Nephron progenitor cell (in vitro differentiated cells): ENCODE results near the gene MORC1.
A peak's percentile ranks its signal among the peaks of the same experiment; 100 is the strongest.

Experiments used
- DNase-seq: peaks from one replicate; pipeline ENCODE4 v3.0.0; 2021
- H3K27ac Mint-ChIP-seq: 2 replicates; pipeline ENCODE4 v1.8.0; 2021; ENCODE audit warnings: mild to moderate bottlenecking, moderate library complexity, mixed read lengths
- H3K27me3 Mint-ChIP-seq: 2 replicates; pipeline ENCODE4 v1.8.0; 2021; ENCODE audit warnings: mild to moderate bottlenecking, low read depth, mixed read lengths; ENCODE audit not compliant: poor library complexity
- H3K36me3 Mint-ChIP-seq: 2 replicates; pipeline ENCODE4 v1.8.0; 2021; ENCODE audit warnings: low read depth, mixed read lengths
- H3K4me1 Mint-ChIP-seq: 2 replicates; pipeline ENCODE4 v1.8.0; 2021; ENCODE audit warnings: mixed read lengths
- H3K4me3 Mint-ChIP-seq: 2 replicates; pipeline ENCODE4 v1.8.0; 2021; ENCODE audit warnings: mild to moderate bottlenecking, moderate library complexity, mixed read lengths
- H3K9me3 Mint-ChIP-seq: 2 replicates; pipeline ENCODE4 v1.8.0; 2021; ENCODE audit warnings: mild to moderate bottlenecking, moderate library complexity, mixed read lengths
- TF ChIP-seq, protein P1 (sequence below): fragments of 200-600 bp; sonication (generic); IDR thresholded peaks from 2 replicates; pipeline ENCODE4 v1.5.0; 2021; ENCODE audit warnings: antibody characterized with exemption

Gene MORC1

DNA sequence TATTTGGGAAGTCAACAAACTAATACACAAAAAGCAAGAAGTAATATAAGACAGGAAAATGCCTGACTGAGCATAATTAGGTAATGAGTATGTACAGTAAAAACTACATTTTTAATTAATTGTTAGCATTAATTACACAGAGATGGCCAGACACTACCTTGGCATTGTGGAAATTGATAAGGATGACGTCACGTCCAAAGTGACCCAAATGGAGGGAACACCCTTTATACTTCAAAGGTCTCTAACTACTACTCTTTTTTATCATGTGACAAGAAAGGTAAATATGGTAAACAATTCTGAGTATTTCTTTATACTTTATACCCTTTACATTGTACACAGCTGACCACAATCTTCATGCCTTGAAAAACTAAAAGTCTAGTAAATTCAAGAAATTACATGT is 141.9 kb downstream of the MORC1 start:
- H3K4me1 Mint-ChIP-seq = peaks cover 20% of the 10 kb centered on the region
- no peaks in the 10 kb centered on the region for H3K36me3 Mint-ChIP-seq
- no peaks in the 10 kb centered on the region for H3K9me3 Mint-ChIP-seq
- no peak for DNase-seq
- TF ChIP-seq, protein P1, sequence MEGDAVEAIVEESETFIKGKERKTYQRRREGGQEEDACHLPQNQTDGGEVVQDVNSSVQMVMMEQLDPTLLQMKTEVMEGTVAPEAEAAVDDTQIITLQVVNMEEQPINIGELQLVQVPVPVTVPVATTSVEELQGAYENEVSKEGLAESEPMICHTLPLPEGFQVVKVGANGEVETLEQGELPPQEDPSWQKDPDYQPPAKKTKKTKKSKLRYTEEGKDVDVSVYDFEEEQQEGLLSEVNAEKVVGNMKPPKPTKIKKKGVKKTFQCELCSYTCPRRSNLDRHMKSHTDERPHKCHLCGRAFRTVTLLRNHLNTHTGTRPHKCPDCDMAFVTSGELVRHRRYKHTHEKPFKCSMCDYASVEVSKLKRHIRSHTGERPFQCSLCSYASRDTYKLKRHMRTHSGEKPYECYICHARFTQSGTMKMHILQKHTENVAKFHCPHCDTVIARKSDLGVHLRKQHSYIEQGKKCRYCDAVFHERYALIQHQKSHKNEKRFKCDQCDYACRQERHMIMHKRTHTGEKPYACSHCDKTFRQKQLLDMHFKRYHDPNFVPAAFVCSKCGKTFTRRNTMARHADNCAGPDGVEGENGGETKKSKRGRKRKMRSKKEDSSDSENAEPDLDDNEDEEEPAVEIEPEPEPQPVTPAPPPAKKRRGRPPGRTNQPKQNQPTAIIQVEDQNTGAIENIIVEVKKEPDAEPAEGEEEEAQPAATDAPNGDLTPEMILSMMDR = no peak
- H3K27me3 Mint-ChIP-seq = no peaks in the 10 kb centered on the region
- H3K4me3 Mint-ChIP-seq = no peak overlapping the region
- no peak overlapping the region for H3K27ac Mint-ChIP-seq

DNA sequence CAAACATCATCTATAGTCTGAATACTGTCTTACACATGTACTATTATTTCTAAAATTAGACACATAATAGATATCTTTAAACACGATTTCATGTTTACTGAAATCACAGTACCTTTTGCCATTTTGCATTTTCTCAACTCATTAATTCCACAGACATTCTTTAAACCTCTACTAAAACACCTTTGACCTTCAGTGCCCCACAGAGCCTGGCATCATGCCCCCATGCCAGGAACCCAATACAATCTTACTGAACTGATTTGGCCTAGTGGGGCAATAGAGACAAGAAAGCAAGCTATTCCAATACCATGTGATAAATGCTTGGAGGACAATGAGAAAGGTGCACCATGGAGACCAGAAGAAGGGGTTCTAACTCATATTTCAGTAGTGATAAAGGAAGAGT is 144.9 kb downstream of the MORC1 start:
- DNase-seq = no peak
- H3K4me3 Mint-ChIP-seq = no peak overlapping the region
- H3K9me3 Mint-ChIP-seq = no peaks in the 10 kb centered on the region
- no peaks in the 10 kb centered on the region for H3K36me3 Mint-ChIP-seq
- TF ChIP-seq, protein P1 = no peak
- H3K27me3 Mint-ChIP-seq = no peaks in the 10 kb centered on the region
- peaks cover 6% of the 10 kb centered on the region for H3K4me1 Mint-ChIP-seq
- H3K27ac Mint-ChIP-seq = peak overlapping the region; percentile 53

DNA sequence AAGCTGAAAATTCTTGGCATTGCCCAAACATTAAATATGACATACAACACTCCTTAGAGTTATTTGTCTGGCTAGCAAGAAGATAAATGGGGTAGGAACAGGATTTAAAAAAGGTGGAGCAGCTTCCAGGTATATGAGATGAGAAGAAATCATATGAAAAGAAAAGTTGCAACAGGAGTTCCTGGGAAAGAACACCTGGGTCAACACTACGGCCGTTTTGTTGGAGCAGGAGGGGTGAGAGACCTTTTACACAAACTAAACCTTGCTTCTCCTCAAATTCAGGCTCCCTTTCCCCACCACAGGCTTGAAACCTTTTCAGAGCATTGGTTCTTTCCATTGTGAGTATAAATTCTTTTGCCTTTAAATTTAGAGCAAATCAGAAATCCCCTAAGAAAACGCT is 145.5 kb downstream of the MORC1 start:
- Mint-ChIP-seq H3K36me3 (no peaks in the 10 kb centered on the region), H3K9me3 (no peaks in the 10 kb centered on the region), H3K4me1 (peaks cover 6% of the 10 kb centered on the region), H3K4me3 (no peak overlapping the region), H3K27ac (no peak overlapping the region), H3K27me3 (no peaks in the 10 kb centered on the region)
- TF ChIP-seq, protein P1 = no peak
- DNase-seq = no peak

DNA sequence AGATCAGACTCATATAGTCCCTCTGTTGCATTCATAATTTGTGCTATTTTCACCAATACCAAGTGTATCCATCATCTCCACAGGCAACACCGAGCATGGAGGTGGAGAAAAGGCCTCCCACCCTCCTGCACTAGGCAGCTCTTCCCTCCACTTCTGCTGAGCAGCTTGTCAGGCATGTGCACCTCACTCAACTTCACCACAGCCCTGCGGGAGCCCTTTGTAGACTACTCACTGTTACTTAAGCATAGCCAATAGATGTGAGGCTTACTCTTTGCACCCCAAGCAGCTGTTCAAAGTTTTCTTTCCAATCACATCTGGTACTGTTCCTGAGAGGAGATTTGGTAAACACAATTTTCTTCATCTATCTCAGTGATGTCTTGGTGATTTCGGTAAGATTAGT is 147.4 kb downstream of the MORC1 start:
- Mint-ChIP-seq H3K36me3 (no peaks in the 10 kb centered on the region), H3K27me3 (no peaks in the 10 kb centered on the region), H3K4me1 (peaks cover 6% of the 10 kb centered on the region), H3K4me3 (no peak overlapping the region), H3K27ac (no peak overlapping the region), H3K9me3 (no peaks in the 10 kb centered on the region)
- DNase-seq = no peak
- TF ChIP-seq, protein P1 = no peak

DNA sequence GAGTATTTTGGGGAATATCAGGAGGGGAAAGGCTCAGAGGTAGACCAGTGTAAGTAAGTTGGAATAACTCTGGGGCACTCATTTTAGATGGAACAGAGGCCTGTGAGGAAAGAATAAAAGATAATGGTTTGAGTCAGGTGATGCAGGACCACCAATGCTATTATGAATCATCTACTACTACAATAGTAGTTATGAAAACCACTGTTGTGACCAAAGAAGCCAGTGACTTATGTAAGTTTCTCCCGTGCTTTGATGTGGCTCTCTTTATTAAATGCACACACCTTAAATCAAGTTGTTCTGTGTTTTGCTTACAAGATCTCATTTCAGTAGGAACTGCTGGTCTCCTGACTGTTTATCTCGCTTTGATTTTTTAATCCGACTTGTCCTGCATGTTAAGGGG is 151.2 kb downstream of the MORC1 start:
- DNase-seq = no peak
- Mint-ChIP-seq H3K27me3 (no peaks in the 10 kb centered on the region), H3K36me3 (no peaks in the 10 kb centered on the region), H3K4me3 (no peak overlapping the region), H3K9me3 (no peaks in the 10 kb centered on the region), H3K4me1 (no peaks in the 10 kb centered on the region), H3K27ac (no peak overlapping the region)
- TF ChIP-seq, protein P1 = no peak

DNA sequence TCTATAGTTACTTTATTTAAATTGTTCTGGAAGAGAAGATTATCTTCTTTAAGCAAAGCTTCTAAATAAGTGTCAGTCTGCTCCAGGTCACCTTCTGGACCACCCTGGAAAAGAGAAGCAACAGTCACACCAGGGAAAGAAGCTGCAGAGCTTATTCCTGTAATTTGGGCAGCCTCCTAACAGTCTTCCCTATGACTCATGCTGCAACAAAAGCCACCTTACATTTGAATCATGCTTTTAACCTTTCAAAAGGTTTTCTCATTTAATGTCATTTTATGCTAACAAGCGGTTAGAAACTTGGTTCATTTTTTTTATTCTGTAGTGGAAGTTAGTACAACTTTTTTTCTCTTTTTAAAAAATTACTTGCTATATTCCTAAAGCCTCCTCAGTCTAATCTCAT is 158.9 kb downstream of the MORC1 start:
- H3K27me3 Mint-ChIP-seq = no peaks in the 10 kb centered on the region
- no peak for DNase-seq
- H3K27ac Mint-ChIP-seq = no peak overlapping the region
- peaks cover 9% of the 10 kb centered on the region for H3K4me1 Mint-ChIP-seq
- H3K4me3 Mint-ChIP-seq = no peak overlapping the region
- H3K9me3 Mint-ChIP-seq = no peaks in the 10 kb centered on the region
- TF ChIP-seq, protein P1 = no peak
- H3K36me3 Mint-ChIP-seq = no peaks in the 10 kb centered on the region
